SIG-M5 treated with dmso at 0.1 percent for 504 hours (cell line): ENCODE measurements around the gene ERCC1.

Source experiments
- DNase-seq: peaks from one replicate; lab custom pipeline; 2025; ENCODE audit not compliant: unreplicated experiment; lab: John Stamatoyannopoulos, UW

ERCC1 gene

GRCh38 chr19:45423589-45424190 lies at the start of gene ERCC1:
Gene ERCC1 (minus strand): TSS chr19:45423917. CDS start chr19:45423374, 543 bp downstream.
- DNase-seq = peak; percentile 92

- no peak for DNase-seq
Observed at GRCh38 chr19:45473367-45473681, 49.6 kb upstream of the ERCC1 start.

- no peak for DNase-seq
Observed at GRCh38 chr19:45472563-45473366, 49.0 kb upstream of the ERCC1 start.

DNA sequence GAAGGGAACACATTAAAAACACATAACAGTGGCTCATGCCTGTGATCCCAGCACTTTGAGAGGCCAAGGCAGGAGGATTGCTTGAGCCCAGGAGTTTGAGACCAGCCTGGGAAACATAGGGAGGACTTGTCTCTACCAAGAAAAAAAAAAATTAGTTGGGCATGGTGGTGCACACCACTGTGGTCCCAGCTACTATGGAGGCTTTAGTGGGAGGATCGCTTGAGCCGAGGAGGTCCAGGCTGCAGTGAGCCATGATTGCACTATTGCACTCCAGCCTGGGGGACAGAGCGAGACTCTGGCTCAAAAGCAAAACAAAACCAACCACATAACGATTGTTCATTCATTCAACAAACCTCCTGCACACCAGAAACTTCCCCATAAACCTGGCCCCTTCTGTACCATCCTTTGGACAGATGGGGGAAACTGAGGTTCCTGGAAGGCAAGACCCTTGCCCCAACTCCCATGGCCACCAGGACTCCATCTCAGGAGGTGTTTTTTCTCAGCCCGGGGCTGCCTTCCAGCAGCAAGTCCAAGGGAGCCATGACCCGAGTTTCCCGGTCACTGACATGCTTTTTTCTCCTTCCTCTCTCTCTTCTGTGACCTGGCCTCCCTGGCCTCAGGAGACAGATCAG lies 48.3 kb upstream of the ERCC1 start:
- no peak for DNase-seq

DNA sequence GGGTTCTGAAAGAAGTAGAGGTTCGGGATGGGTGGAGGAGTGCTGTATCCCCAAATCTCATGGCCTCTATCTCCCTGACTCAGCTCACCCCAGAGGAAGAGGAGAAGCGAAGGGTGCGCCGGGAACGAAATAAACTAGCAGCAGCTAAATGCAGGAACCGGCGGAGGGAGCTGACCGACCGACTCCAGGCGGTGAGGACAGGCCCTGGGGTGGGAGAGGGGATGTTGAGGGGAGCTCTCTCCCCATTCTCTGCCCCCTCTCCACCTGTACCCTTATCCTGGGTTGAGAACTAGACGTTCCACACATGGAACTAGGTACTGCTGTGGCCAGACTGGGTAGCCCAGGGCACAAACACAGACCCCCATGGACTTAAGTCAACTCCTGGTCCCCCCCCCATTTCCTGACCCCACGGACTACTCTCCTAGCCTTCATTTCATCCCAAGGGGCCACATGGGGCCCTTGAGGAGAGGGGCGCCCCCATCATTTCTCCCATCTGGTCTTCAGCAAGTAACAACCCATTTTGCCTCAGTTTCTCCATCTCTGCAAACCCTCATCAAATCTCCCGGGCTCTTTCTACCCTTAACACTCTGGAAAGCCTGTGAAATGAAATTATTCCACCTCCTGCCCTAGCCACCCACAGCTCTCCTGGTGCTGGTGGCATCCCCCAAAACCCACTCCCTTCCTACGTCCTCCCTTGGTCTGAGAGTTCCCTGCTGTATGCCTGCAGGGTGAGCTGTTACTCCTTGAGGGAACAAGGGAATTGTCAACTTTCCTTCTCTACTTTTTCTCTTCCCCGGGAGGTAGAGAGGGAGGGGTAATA lies 47.6 kb upstream of the ERCC1 start:
- DNase-seq = no peak

- no peak for DNase-seq
Observed at GRCh38 chr19:45470762-45471081, 47.0 kb upstream of the ERCC1 start.

GRCh38 chr19:45469945-45470761 lies 46.4 kb upstream of the ERCC1 start:
- DNase-seq = no peak

- DNase-seq = peak; percentile 92
Observed at GRCh38 chr19:45469132-45469944, 45.6 kb upstream of the ERCC1 start.

GRCh38 chr19:45468803-45469131 lies 45.0 kb upstream of the ERCC1 start:
- DNase-seq = peak; percentile 68

DNA sequence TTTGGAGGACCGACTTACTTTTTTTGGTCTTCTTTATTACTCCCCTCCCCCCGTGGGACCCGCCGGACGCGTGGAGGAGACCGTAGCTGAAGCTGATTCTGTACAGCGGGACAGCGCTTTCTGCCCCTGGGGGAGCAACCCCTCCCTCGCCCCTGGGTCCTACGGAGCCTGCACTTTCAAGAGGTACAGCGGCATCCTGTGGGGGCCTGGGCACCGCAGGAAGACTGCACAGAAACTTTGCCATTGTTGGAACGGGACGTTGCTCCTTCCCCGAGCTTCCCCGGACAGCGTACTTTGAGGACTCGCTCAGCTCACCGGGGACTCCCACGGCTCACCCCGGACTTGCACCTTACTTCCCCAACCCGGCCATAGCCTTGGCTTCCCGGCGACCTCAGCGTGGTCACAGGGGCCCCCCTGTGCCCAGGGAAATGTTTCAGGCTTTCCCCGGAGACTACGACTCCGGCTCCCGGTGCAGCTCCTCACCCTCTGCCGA lies 44.5 kb upstream of the ERCC1 start:
- DNase-seq = peak; percentile 31

GRCh38 chr19:45467456-45468158 lies 43.9 kb upstream of the ERCC1 start, which contains the start of gene FOSB:
Gene FOSB (plus strand): TSS chr19:45467996. CDS start chr19:45468587, 591 bp downstream.
- peak; percentile 93 for DNase-seq

DNA sequence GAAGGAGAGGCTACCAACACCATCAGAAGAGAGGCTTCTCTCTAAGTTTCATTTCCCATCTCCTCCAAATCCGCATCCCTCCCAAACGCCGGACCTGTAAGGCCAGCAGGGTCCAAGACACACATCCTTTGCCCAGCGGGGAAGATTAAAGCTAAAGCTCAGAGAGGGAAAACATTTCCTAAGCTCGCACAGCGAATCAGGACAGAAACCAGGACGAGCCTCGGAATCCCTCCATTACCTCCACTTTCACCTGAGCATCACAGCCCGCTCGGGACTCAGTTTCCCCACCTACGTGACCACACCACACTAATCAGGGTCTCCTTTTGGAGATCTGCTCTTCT lies 43.4 kb upstream of the ERCC1 start:
- no peak for DNase-seq

DNA sequence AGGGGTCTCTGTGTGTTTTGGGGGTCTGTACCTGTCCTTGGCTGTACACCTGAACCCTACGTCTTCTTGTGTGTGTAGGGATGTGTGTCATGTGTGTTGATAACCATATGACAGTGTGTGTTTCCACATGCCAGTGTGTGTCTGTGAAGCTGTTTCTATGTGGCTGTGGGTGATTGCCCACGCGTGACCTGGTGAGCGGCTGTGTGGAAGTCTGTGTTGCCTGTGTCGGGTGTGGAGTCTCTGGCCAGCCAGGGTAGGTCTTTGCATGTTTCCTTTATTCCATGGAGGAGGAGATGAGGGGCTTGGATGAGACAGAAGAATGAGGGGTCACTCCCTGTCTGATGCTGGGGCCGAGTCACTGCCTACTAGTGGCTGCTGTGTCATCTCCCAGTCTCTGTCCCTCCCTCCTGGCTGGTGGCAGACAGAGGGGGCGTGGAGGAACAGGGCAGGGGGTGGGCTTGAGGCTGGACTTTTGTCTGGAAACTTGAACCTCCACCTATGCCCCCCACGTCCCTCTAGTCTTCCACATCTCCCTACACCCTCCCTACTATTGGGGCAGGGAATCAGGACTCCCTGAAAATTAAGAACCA lies 41.2 kb upstream of the ERCC1 start:
- DNase-seq = no peak

DNA sequence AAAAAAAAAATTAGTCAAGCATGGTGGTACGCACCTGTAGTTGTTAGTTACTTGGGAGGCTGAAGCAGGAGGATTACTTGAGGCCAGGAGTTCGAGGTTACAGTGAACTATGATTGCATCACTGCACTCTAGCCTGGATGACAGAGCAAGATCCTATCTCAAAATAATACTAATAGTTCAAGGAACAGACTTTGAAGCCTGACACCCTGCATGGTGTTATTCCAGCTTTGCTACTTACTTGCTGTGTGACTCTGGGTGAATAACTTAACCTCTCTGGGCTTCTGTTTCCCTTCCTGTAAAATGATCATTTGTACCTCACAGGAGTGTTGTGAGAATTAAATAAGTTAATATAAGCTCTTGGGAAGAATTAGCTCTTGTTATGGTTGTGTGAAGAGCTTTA lies 40.6 kb upstream of the ERCC1 start:
- no peak for DNase-seq

DNA sequence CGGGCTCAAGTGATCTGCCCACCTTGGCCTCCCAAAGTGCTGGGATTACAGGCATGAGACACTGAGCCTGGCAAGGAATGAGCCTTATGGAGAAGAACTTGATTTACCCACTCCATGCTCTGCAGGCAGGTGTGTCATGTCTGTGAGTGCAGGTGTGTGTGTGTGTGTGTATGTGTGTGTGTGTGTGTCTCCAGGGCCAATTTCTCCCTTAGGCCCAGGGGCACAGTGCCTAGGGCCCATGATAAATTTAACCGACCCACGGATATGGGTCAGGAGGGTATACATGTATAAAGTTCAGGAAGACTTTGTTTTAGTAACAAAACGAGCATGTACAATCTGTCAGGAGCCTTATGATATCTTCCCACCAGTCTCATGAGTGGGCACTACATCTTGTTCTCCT lies 39.5 kb upstream of the ERCC1 start:
- no peak for DNase-seq

- no peak for DNase-seq
Observed at GRCh38 chr19:45462174-45462573, 38.5 kb upstream of the ERCC1 start.

DNA sequence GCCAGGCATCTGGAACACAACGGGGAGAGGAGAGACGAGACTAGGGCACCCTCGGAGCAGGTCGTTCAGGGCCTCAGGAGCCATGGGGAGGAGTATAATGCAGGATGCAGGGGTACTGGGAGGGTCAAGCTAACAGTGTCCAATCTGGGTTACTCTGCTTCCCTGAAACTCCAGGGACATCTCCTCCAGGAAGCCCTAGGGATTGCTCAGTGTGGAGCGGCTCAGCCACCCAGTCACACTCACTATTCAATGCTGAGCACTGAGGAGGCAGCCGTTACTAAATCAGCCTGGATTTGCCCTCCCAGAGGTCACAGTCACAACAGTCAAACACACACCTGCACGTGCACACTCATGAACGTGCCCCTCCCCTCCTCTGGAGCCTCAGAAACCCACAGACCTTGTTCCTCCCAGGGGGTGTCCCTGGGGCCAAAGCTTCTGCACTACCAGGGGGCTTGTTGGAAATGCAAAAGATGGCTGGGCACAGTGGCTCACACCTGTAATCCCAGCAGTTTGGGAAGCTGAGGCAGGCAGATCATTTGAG lies 37.2 kb upstream of the ERCC1 start:
- DNase-seq = no peak

- no peak for DNase-seq
Observed at GRCh38 chr19:45457776-45458175, 34.1 kb upstream of the ERCC1 start.

GRCh38 chr19:45456500-45456815 lies 32.7 kb upstream of the ERCC1 start:
- no peak for DNase-seq
